HT1080 (cell line): ENCODE data around the gene LEF1. TPM values are rescaled to one million over a fixed set of nuclear protein-coding genes. Genes with fewer than 3 reads are reported as not detected.

Experiments used
- DNase-seq: peaks from one replicate; pipeline ENCODE4 v3.0.0-alpha.2; 2015; ENCODE audit warnings: low read depth
- polyA plus RNA-seq, 2 experiments: library from polyadenylated mRNA; depleted of rRNA; stranded (reverse); fragments of >200 nt; gene quantifications; 2 replicates each; pipeline ENCODE4 v1.2.3, GENCODE V29; 2015
- total RNA-seq: library from RNA; depleted of rRNA; stranded (reverse); fragments of >200 nt; shearing (Covaris generic); gene quantifications from 2 replicates; pipeline ENCODE4 v1.2.3, GENCODE V29; 2014; rRNA removed

Gene LEF1
- total RNA-seq: 24.9 and 27.7 TPM in 2 replicates
- polyA plus RNA-seq (2015; cell fraction: cytosol; rRNA removed): 18.0 and 25.5 TPM in 2 replicates
- polyA plus RNA-seq (2015; cell fraction: nucleus; rRNA removed): 17.5 and 20.1 TPM in 2 replicates

- DNase-seq: peak; percentile 70
Observed at GRCh38 chr4:108168671-108169523, at the start of gene LEF1. Gene LEF1, minus strand, starts transcription at chr4:108168932. Its CDS starts 1,165 bp downstream, at chr4:108167767.

DNA sequence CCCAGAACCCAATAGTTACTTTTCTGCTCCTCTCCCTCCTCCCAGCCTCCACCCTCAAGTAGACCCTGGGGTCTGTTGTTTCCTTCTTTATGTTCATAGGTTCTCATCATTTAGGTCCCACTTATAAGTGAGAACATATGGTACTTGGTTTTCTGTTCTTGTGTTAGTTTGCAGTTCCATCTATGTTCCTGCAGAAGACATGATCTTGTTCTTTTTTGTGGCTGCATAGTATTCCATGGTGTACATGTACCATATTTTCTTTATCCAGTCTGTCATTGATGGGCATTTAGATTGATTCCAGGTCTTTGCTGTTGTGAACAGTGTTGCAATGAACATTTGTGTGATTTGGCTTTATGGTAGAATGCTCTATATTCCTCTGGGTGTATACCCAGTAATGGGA, 47.8 kb upstream of the LEF1 start:
- no peak for DNase-seq

- no peak for DNase-seq
Observed at GRCh38 chr4:108215055-108215454, 46.3 kb upstream of the LEF1 start.

DNA sequence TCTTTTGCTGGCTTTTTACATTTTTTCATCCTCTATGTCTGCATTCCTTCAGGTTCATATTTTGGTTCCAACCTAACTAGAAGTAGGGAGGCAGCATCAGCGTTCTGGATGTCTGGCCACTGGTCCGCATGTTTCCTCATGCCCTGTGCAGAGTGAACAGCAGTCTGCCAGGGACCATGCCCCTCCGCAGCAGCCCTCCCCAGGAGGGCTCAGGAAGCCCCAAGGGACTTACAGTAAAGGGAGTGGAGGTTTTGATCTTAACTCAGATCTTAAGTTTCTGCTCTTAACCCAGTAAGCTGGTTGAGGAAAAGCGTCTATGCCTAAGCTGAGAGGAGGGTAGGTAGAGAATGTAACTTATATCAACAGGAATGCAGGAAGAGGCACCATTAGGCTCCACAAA, 45.0 kb upstream of the LEF1 start:
- no peak for DNase-seq

DNA sequence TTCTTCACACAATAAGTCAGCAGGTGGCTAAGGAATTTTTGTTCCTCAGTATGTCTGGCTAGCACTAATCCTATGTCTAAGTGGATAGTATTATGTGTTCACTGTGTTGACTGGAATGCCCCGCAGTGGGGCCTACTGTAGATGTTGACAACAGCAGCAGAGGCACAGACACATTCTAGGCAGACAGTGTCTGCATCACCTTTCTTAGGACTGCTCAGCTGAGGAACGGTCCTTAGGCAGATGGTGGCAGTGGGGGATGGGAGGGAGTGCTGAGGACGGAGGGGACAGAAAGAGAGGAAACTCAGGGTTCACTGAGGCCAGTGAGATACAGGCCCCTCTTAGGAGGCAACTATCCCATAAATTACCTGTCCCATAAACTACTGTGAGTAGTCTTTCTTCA, 44.6 kb upstream of the LEF1 start:
- no peak for DNase-seq

DNA sequence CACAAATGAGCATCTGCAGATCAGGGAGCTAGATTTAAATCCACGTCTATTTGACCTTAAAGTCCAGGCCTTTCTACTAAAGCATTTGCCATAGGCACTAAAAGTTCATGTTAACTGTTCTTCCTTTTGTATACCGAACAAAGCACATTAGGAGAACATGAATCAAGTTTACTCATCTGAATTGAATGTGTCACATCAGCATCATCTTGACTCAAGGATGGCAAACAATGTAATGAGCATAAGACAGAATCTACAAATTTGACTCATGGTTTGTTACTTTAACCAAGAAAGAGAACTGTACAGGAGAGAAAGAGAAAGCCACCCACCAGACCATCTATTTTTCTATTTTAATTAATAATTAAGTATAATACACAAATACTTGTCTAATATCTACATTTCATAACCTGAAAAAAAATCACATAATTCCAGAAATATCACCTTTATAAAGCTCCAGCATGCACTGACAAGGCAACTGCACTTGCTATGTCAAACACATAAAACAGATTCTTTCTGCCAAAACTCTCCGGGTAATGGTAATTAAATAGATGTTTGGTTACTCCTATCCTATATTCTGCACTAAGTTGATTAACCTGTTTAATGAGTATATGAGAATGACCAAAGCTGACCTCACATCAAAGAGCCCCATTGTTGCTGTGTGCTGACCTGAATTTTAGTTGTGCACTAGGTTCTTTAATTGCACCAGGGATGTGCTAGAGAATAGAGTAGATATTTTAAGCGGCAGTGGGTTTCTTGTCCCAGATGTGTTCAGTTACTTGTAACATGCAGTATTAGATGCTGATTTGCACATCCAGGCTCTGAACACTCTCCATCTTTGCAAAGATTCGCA, 42.5 kb upstream of the LEF1 start:
- DNase-seq: peak; percentile 80

DNA sequence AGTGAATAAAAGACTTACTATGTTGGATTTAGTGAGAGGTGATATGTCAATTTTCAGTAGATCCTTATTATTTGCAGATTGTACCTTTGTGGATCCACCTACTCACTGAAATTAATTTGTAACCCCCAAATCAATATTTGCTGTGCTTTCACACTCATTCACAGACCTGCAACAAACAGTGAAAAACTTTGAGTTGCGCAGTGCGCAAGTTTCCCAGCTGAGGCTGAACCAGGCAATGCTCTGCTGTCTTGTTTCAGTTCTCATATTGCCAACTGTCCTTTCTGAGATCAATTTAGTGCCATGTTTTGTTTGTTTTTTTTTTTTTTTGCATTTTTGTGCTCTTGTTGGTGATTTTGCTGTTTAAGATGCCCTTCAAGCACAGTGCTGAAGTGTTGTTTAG, 40.8 kb upstream of the LEF1 start:
- DNase-seq: no peak

GRCh38 chr4:108205859-108206258, 37.1 kb upstream of the LEF1 start:
- DNase-seq: no peak

GRCh38 chr4:108204518-108204917, 35.8 kb upstream of the LEF1 start:
- DNase-seq: peak; percentile 65

GRCh38 chr4:108203377-108203776, 34.6 kb upstream of the LEF1 start:
- DNase-seq: no peak

- DNase-seq: no peak
Observed at GRCh38 chr4:108201774-108202173, 33.0 kb upstream of the LEF1 start.

- no peak for DNase-seq
Observed at GRCh38 chr4:108199881-108200280, 31.1 kb upstream of the LEF1 start.

- DNase-seq: no peak
Observed at GRCh38 chr4:108193886-108194672, 25.3 kb upstream of the LEF1 start.

DNA sequence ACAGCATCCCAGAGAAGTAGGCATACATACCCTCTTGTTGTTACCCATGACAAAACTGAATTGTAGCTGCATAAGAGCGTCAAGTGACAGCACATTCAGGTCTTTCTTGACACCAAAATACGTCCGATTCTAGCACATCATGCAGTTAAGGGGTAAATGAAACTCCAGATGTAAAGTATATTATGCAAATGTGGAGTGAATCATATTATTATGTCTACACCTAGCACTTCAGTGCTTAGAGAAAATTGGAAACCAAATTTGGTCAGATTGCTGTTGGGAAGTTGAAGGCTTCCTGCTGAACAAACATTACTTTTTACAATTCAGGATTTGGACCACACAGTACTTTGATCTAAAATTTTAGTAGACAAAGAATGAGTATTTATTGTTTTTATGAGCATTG, 24.2 kb upstream of the LEF1 start:
- no peak for DNase-seq

GRCh38 chr4:108192056-108192455, 23.3 kb upstream of the LEF1 start:
- DNase-seq: no peak

DNA sequence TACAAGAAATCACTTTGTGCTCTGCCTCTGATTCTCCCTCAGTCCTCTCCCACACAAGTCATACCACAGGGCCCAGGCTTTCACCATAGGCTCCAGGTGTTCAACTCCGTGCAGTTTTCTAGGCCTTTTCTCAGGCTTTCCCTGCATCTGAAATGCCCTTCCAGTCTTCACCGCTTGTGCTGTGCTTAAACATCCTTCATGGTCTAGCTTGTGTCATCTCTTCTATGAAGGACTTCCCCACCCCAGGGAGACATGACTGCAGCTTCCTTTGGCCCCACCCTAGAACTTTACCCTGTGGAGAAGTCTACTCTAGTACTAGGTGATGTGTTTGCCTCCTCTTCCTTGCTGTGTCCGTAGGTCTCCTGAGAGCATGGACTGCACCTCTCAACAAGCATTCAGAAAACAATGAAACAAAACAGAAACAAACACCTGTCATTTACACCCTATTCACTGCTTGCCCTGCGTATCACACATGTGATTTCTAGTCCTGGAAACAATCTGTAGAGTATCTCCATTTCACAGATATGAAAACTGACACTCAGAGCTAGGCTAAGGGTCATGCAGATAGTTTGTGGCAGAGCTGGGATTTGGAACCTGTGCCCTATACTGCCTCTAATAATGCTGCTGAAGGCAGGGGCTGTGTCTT, 22.7 kb upstream of the LEF1 start:
- DNase-seq: no peak

DNA sequence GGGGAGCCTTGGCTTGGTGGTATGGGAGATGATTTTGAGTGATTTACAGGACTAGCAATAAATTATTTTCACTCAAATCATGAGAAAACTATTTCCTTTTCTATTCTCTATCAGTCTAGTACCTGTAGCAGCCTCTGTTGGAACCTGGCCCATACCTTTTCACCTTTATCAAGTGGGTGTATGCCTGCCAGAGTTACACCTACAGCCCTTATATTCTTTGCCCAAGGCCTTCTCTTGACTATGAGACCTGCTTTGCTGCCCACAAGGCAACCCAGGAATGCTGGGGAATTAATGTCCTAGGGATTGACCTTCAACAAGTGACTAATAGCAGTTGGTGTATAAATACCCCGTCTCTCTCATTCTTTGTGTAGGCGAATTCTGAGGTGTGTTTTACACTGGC, 20.0 kb upstream of the LEF1 start:
- DNase-seq: no peak

DNA sequence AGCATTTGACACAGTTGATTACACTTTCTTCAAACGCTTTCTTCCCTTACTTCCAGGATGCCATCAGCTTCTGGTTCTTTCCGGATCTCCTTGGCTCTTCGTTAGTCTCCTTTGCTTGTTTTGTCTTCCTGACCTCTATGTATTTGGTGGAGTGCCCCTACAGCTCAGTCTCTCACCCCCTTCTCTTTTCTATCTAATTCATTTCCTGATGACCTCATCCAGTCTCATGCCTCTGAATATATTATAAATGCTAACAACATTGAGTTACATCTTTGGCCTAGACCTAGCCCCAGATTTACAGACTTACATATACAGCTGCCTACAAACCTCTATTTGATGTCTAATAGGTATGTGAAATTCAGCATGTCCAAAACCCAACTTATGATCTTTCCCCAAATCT, 16.5 kb upstream of the LEF1 start:
- DNase-seq: no peak

GRCh38 chr4:108184453-108185049, 15.8 kb upstream of the LEF1 start:
- DNase-seq: no peak

DNA sequence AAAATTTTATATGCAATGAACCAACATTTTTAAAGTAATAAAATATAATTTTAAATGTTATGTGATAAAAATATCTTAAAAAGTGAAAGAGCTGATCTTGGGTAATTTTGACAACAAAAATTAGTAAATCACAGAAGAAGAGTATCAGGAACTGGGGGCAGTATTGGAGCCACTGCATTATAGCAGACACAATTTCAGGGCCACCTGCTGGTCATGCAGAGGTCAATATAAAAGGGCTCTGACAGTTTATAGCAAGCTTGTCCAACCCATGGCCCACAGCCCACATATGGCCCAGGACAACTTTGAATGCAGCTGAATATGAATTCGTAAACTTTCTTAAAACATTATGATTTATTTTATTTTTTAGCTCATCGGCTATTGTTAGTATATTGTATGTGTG, 13.0 kb upstream of the LEF1 start:
- DNase-seq: no peak

GRCh38 chr4:108180513-108180912, 11.8 kb upstream of the LEF1 start:
- no peak for DNase-seq
